HG03558 (cell line): ENCODE results near the gene LEFTY2.
A peak's percentile ranks its signal among the peaks of the same experiment; 100 is the strongest.
"Not testable (repeated sequence)": the region's sequence is repeated elsewhere in the genome, so short reads cannot be mapped to it uniquely, and the experiment has no call there.

Source experiments
- ATAC-seq: cut with Tn5 transposase; IDR thresholded peaks from one replicate; pipeline ENCODE4 v1.9.1; 2021; ENCODE audit warnings: moderate number of reproducible peaks; ENCODE audit not compliant: unreplicated experiment; ENCODE audit errors: extremely low read depth

The LEFTY2 gene

GRCh38 chr1:225933072-225933471 is 7.9 kb downstream of the LEFTY2 start:
- no peak for ATAC-seq

- no peak for ATAC-seq
Observed at GRCh38 chr1:225931270-225932136, 9.5 kb downstream of the LEFTY2 start.

GRCh38 chr1:225930566-225930965 is 10.5 kb downstream of the LEFTY2 start:
- no peak for ATAC-seq

- not testable (repeated sequence) for ATAC-seq
Observed at GRCh38 chr1:225929462-225929861, 11.6 kb downstream of the LEFTY2 start.

- no peak for ATAC-seq
Observed at GRCh38 chr1:225928186-225929175, 12.5 kb downstream of the LEFTY2 start.

- no peak for ATAC-seq
Observed at GRCh38 chr1:225926551-225927113, 14.4 kb downstream of the LEFTY2 start.

GRCh38 chr1:225923692-225924555 is 17.1 kb downstream of the LEFTY2 start, which contains the start of gene PYCR2:
PYCR2 (minus strand) TSS chr1:225924250; CDS start chr1:225924110, 140 bp downstream.
- ATAC-seq = peak; percentile 95

GRCh38 chr1:225923381-225923691 is 17.7 kb downstream of the LEFTY2 start:
- ATAC-seq = no peak

- no peak for ATAC-seq
Observed at GRCh38 chr1:225921734-225922709, 19.0 kb downstream of the LEFTY2 start.

GRCh38 chr1:225919906-225920305 is 21.1 kb downstream of the LEFTY2 start:
- no peak for ATAC-seq

GRCh38 chr1:225918280-225918679 is 22.7 kb downstream of the LEFTY2 start:
- ATAC-seq = no peak

- ATAC-seq = no peak
Observed at GRCh38 chr1:225917536-225917935, 23.5 kb downstream of the LEFTY2 start.

- no peak for ATAC-seq
Observed at GRCh38 chr1:225917101-225917500, 23.9 kb downstream of the LEFTY2 start.

- no peak for ATAC-seq
Observed at GRCh38 chr1:225915538-225915991, 25.5 kb downstream of the LEFTY2 start.

GRCh38 chr1:225914947-225915346 is 26.1 kb downstream of the LEFTY2 start:
- ATAC-seq = no peak

- ATAC-seq = no peak
Observed at GRCh38 chr1:225914391-225914790, 26.6 kb downstream of the LEFTY2 start.

- no peak for ATAC-seq
Observed at GRCh38 chr1:225911191-225912130, 29.6 kb downstream of the LEFTY2 start.
